Esophagus (tissue), 2 donors: ENCODE measurements around the gene HDDC3. TPM values are rescaled to one million over a fixed set of nuclear protein-coding genes. Genes with fewer than 3 reads are reported as not detected.
A peak's percentile ranks its signal among the peaks of the same experiment; 100 is the strongest.

ENCODE experiments used
- H3K27ac ChIP-seq, 2 donors: one replicate each; pipeline ENCODE4 v1.5.1; 2013; ENCODE audit warnings: low read depth in 2 of 2, mild to moderate bottlenecking in 2 of 2, inconsistent platforms in 1 of 2, low read length in 1 of 2, moderate library complexity in 1 of 2
- H3K27me3 ChIP-seq, 2 donors: one replicate each; pipeline ENCODE4 v1.6.1; 2013; ENCODE audit warnings: low read length in 2 of 2, control low read depth in 1 of 2, mild to moderate bottlenecking in 1 of 2; ENCODE audit not compliant: insufficient read depth in 2 of 2, control insufficient read depth in 1 of 2
- H3K36me3 ChIP-seq, 2 donors: one replicate each; pipeline ENCODE4 v1.6.1; 2013; ENCODE audit warnings: low read length in 1 of 2; ENCODE audit not compliant: control insufficient read depth in 2 of 2, insufficient read depth in 2 of 2
- H3K4me1 ChIP-seq, 2 donors: one replicate each; pipeline ENCODE4 v1.6.1; 2013; ENCODE audit warnings: low read length in 1 of 2; ENCODE audit not compliant: control insufficient read depth in 2 of 2, insufficient read depth in 2 of 2
- H3K4me3 ChIP-seq, 2 donors: one replicate each; pipeline ENCODE4 v1.5.1; 2013; ENCODE audit warnings: low read length in 2 of 2, mild to moderate bottlenecking in 2 of 2, low read depth in 1 of 2, moderate library complexity in 1 of 2
- H3K9me3 ChIP-seq, 2 donors: one replicate each; pipeline ENCODE4 v1.6.1; 2013; ENCODE audit warnings: mild to moderate bottlenecking in 2 of 2, low read depth in 1 of 2, low read length in 1 of 2, moderate library complexity in 1 of 2; ENCODE audit not compliant: control insufficient read depth in 2 of 2, insufficient read depth in 1 of 2
- WGBS, 2 donors: extraction: QIAGEN DNeasy Blood & Tissue Kit; methylation state at CpG; one replicate each; pipeline ENCODE4 v1.1.7; 2013; 5-methylcytosine and 5-hydroxymethylcytosine counted together
- polyA plus RNA-seq, 2 donors: library from polyadenylated mRNA; stranded (reverse); fragments of 200-250 nt; gene quantifications; one replicate each; pipeline ENCODE4 v1.2.3, GENCODE V29; 2013
- donor health status: healthy with polysubstance abuse.
- donor health status: Bipolar disorder and iron deficiency.

HDDC3 gene
- polyA plus RNA-seq, 2 donors = 9.1 to 10.5 TPM

- Histone ChIP-seq H3K27ac (no peak overlapping the region), H3K4me1 (peaks cover 0 to 4% of the 10 kb centered on the region in 2 donors), H3K27me3 (no peaks in the 10 kb centered on the region), H3K36me3 (peaks cover 37 to 58% of the 10 kb centered on the region in 2 donors), H3K9me3 (no peaks in the 10 kb centered on the region), H3K4me3 (no peak overlapping the region)
- 86 to 90% methylated on average over 8 of the region's 8 CpGs for WGBS, 2 donors
Measured at GRCh38 chr15:90946941-90947576, 14.7 kb upstream of the HDDC3 start.

DNA sequence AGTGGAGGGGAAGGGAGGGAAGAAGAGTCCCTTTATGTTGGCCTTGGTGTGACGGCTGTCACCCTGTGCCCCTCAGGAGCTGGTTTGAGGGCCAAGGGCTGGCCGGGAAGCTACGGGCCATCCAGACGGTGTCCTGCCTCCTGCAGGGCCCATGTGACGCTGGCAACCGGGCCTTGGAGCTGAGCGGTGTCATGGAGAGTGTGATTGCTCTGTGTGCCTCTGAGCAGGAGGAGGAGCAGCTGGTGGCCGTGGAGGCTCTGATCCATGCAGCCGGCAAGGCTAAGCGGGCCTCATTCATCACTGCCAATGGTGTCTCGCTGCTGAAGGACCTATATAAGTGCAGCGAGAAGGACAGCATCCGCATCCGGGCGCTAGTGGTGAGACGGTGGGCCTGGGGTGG lies 14.2 kb upstream of the HDDC3 start:
- no peak overlapping the region for H3K27ac ChIP-seq
- H3K4me1 ChIP-seq = peaks cover 0 to 4% of the 10 kb centered on the region in 2 donors
- H3K4me3 ChIP-seq = no peak overlapping the region
- WGBS, 2 donors = 89 to 91% methylated on average over 16 of the region's 16 CpGs
- H3K9me3 ChIP-seq = no peaks in the 10 kb centered on the region
- H3K36me3 ChIP-seq = peaks cover 37 to 60% of the 10 kb centered on the region in 2 donors
- H3K27me3 ChIP-seq = no peaks in the 10 kb centered on the region

DNA sequence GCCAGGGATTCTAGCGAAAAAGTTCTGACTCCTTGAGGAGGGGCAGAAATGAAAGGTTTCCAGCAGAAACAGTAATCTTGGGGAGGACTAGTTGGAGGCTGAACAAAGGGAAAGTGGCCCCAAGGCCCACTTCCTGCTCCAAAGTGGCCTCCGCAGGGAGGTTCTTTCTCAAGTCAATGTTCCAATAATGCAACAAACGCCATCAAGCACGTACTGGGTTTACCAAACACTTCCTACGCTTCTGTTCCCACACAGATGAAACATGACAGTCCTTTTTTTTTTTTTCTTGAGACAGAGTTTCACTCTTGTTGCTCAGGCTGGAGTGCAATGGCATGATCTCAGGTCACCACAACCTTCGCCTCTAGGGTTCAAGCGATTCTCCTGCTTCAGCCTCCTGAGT lies 12.7 kb upstream of the HDDC3 start:
- Histone ChIP-seq H3K36me3 (peaks cover 44 to 62% of the 10 kb centered on the region in 2 donors), H3K27me3 (no peaks in the 10 kb centered on the region), H3K9me3 (no peaks in the 10 kb centered on the region), H3K27ac (no peak overlapping the region), H3K4me1 (peaks cover 0 to 4% of the 10 kb centered on the region in 2 donors), H3K4me3 (no peak overlapping the region)
- 92% methylated on average over 7 of the region's 7 CpGs for WGBS, 2 donors

GRCh38 chr15:90942354-90943120 lies 10.2 kb upstream of the HDDC3 start:
- Histone ChIP-seq H3K27me3 (no peaks in the 10 kb centered on the region), H3K36me3 (peaks cover 40 to 53% of the 10 kb centered on the region in 2 donors), H3K27ac (no peak overlapping the region), H3K9me3 (no peaks in the 10 kb centered on the region), H3K4me1 (no peaks in the 10 kb centered on the region), H3K4me3 (no peak overlapping the region)
- WGBS, 2 donors = 84 to 86% methylated on average over 12 of the region's 12 CpGs

- no peaks in the 10 kb centered on the region for H3K27me3 ChIP-seq
- whole genome bisulfite sequencing, 2 donors = 96 to 97% methylated on average over 4 of the region's 4 CpGs
- H3K9me3 ChIP-seq = no peaks in the 10 kb centered on the region
- H3K4me1 ChIP-seq = peaks cover 4% of the 10 kb centered on the region in 2 donors
- peaks cover 29 to 41% of the 10 kb centered on the region in 2 donors for H3K36me3 ChIP-seq
- H3K4me3 ChIP-seq = no peak overlapping the region
- no peak overlapping the region for H3K27ac ChIP-seq
Measured at GRCh38 chr15:90941038-90941437, 8.7 kb upstream of the HDDC3 start.

- Histone ChIP-seq H3K4me1 (peaks cover 6 to 9% of the 10 kb centered on the region in 2 donors), H3K4me3 (no peak overlapping the region), H3K27me3 (no peaks in the 10 kb centered on the region), H3K27ac (no peak overlapping the region), H3K9me3 (no peaks in the 10 kb centered on the region), H3K36me3 (peaks cover 24 to 36% of the 10 kb centered on the region in 2 donors)
- 88 to 95% methylated on average over 7 of the region's 7 CpGs for WGBS, 2 donors
Measured at GRCh38 chr15:90939756-90940155, 7.4 kb upstream of the HDDC3 start.

GRCh38 chr15:90938261-90938660 lies 5.9 kb upstream of the HDDC3 start:
- 93 to 96% methylated on average over 5 of the region's 5 CpGs for WGBS, 2 donors
- Histone ChIP-seq H3K4me3 (no peak overlapping the region), H3K36me3 (peaks cover 20 to 30% of the 10 kb centered on the region in 2 donors), H3K27me3 (no peaks in the 10 kb centered on the region), H3K4me1 (peaks cover 6 to 9% of the 10 kb centered on the region in 2 donors), H3K9me3 (no peaks in the 10 kb centered on the region), H3K27ac (no peak overlapping the region)

GRCh38 chr15:90936823-90937222 lies 4.5 kb upstream of the HDDC3 start:
- no peaks in the 10 kb centered on the region for H3K27me3 ChIP-seq
- H3K36me3 ChIP-seq = peaks cover 17% of the 10 kb centered on the region in 2 donors
- H3K4me1 ChIP-seq = peaks cover 6 to 9% of the 10 kb centered on the region in 2 donors
- no peak overlapping the region for H3K4me3 ChIP-seq
- 53 to 67% methylated on average over 1 of the region's 1 CpG for WGBS, 2 donors
- no peak overlapping the region for H3K27ac ChIP-seq
- no peaks in the 10 kb centered on the region for H3K9me3 ChIP-seq

DNA sequence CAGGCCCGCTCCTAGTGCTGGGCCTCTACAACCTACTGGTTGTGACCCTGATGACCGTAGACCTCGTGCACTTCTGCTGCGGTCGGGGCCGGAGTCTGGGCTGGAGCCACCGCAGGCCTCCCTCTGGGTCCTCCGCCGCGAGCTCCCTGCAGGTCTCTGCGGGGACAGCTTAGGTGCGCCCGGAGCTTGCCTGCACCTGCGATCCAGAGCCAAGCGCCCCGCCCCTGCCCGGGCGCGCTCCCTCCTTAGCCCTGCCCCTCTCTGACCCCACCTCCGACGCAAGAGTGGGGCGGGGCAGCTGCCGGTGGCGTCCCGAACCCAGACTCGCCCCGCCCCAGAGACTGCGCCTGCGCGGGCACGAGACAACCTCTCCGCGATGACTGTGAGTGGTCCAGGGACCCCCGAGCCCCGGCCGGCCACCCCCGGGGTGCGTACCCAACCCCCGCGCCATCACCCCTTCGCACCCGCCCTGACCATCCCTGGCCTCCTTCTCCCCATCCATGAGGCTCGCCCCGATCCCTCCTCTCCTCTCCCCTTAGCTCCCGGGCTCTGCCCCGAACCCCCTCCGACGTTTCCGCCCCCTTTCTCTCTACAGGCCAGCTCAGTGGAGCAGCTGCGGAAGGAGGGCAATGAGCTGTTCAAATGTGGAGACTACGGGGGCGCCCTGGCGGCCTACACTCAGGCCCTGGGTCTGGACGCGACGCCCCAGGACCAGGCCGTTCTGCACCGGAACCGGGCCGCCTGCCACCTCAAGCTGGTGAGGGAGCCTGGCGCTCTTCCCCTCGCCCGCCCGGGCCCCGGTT lies 2.8 kb upstream of the HDDC3 start, which contains the start of gene UNC45A:
TSS of gene UNC45A (plus strand) at position 337 of the 803 bp plus-strand sequence. CDS start at position 377, 40 bp downstream.
- H3K27me3 ChIP-seq = no peaks in the 10 kb centered on the region
- H3K36me3 ChIP-seq = peaks cover 5 to 7% of the 10 kb centered on the region in 2 donors
- H3K4me1 ChIP-seq = peaks cover 9% of the 10 kb centered on the region in 2 donors
- no peaks in the 10 kb centered on the region for H3K9me3 ChIP-seq
- H3K4me3 ChIP-seq = peak within 1 kb of the TSS; percentile 58 to 71
- peak within 1 kb of the TSS; percentile 84 to 94 for H3K27ac ChIP-seq
- WGBS, 2 donors = 1% methylated on average over 41 to 65 of the region's 65 CpGs
